NCI-H1092 (cell line): Measurements from ENCODE around the gene NAB2.
"Not testable (repeated sequence)": the region's sequence is repeated elsewhere in the genome, so short reads cannot be mapped to it uniquely, and the experiment has no call there.

Experiments
- DNase-seq: peaks from one replicate; lab custom pipeline; 2025; lab: John Stamatoyannopoulos, UW

Gene NAB2

GRCh38 chr12:57112492-57113294 lies 23.8 kb downstream of the NAB2 start:
- peak; percentile 71 for DNase-seq

DNA sequence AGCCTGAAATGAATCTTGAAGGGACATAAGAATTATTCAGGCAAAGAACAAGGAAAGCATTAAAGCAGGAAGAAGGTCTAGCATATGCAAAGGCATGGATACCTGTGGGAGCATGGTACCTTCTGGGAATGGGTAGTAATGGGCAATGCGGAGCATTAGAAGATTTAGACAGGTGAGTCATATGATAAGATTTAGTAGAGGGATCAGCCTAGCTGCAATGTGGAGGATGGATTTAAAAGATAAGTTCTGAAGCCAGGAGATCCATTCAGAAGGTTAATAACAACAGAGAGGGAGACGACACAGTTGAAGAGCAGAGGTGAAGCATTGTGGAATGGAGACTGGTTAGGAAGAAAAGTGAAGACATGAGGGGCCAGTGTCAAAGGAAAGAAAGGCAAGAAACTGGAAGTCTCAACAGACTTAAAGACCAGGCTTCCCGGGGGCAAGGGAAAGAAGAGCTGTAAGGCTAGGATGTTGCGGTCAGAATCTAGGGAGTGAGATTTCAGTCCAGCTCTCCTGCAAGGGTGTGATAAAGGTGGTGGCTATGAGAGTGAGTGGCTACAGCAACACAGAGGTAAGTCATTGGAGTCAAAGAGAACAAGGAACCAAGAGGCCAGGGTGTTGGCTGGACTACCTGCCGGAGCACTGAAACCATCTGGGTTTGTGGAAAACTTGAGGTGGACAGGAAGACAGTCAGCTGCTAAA lies 27.8 kb downstream of the NAB2 start:
- DNase-seq = no peak

DNA sequence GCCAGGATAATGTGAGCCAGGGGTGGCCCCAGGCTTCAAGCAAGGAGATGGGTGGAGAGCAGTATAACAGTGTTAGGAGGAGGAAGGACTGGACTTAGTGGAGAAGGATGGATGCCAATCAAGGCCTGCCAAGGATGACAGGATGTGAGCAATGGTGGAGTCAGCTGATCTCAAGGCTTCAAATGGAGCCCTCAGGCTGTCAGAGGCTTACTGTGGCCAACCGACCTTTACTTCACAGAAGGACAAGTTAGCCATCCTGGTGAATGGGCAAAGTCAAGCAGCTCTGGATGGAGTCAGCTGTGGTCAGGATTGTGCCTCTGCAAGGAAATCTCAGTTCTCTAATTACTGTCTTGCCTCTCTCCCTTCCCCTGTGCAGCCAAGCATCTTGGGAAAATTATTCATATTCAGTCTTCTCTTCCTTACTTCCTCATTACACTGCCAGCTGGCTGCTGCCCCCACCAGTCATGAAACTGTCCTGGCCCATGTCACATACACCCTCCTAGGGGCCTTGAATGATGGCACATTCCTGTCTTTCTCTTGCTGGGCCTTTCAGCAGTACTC lies 29.9 kb downstream of the NAB2 start:
- no peak for DNase-seq

GRCh38 chr12:57119294-57120085 lies 30.6 kb downstream of the NAB2 start:
- DNase-seq = no peak

GRCh38 chr12:57120718-57121117 lies 31.8 kb downstream of the NAB2 start:
- not testable (repeated sequence) for DNase-seq

GRCh38 chr12:57123813-57124212 lies 34.9 kb downstream of the NAB2 start:
- no peak for DNase-seq

- peak; percentile 42 for DNase-seq
These were observed 35.5 kb downstream of the NAB2 start for GRCh38 chr12:57124261-57124877.

- DNase-seq = no peak
These were observed 37.1 kb downstream of the NAB2 start for GRCh38 chr12:57126061-57126460.

DNA sequence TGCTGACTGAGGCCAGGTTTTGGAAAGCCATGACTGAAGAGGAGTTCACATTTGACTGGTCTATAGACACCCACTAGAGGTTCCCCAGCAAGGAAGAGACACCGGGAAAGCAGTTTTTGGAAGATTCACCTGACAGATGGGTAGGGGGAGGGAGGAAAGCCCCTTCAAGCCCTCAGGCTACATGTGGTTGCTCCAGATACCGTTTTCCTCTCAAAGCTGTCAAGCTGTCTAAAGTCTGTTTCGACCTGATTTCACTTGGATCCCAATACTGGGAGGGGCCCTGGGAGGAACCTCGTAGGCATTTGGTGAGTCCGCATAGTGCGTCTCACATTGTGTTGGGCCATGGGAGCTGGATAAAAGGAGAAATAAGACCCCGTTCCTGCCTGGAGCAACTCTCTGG lies 37.6 kb downstream of the NAB2 start:
- no peak for DNase-seq

DNA sequence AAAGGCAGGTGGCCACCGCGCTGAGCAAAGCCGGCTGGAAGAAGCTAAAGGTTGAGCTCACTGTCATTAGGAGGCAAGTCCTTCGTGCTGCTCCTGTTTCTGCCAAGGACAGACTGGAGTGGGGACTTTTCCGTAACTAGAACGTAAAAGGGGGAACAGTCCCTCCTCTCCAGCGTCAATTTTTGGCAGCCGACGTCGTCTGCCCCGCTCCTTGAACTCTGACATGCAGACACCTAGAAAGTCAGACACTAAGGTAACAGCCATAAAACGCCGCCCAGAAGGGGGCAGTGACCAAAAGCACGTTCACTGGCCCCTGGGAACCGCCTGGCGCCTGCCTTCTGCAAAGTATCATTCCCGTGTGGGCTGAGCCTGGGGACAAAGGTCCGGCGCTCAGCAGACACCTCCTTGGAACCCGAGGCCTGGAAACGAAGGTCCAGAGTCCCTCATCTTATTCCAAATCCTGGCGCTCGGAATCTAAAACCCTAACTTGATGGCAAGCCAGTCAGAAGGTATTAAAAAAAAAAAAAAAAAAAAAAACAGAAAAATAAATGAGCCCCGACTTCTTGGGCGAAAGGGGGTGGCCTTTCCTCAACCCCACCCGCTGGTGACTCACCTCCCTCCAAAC lies 38.3 kb downstream of the NAB2 start:
- DNase-seq = no peak

DNA sequence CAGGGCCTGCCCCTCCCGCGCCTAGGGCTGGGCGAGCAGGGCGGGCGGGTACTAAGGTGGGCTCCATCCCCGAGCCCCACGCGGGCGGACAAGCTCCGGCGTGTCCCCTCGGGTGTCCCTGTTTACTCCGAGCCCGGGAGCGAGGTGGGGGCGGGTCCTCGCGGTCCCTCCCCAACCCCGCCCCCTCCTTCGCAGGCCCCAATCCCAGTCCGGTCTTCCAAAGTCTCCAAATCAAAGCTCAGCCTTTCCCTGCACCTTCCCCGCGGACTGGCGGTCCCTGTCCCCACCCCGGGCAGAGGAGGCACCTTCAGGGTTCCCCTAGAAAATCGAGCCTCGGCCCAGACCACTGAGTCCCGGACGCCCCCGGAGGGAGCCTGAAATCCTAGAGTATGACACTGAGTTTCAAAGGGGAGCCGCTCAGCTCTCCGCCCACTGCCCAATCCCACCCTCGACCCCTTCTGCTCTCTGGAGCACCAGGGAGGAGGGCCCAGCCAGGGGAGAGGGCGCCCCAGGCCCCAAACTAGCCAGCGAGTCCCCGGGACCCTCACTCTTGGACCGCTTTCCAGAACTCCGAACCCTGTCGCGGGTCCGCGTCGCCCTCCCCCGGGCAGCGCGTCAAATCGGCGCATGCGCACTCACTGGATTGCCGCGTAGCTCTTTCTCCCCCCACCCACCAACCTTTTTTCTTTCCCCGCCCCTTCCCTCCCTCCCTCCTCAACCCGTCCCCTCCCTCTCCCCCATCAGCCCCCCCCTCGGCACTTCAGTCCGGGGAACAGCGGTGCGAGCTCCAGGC lies 39.0 kb downstream of the NAB2 start, which contains the start of gene LRP1:
Gene LRP1, plus strand, starts transcription at position 758 of the 793 bp plus-strand sequence. CDS start 482 bp downstream, outside the sequence.
- DNase-seq = peak; percentile 51

DNA sequence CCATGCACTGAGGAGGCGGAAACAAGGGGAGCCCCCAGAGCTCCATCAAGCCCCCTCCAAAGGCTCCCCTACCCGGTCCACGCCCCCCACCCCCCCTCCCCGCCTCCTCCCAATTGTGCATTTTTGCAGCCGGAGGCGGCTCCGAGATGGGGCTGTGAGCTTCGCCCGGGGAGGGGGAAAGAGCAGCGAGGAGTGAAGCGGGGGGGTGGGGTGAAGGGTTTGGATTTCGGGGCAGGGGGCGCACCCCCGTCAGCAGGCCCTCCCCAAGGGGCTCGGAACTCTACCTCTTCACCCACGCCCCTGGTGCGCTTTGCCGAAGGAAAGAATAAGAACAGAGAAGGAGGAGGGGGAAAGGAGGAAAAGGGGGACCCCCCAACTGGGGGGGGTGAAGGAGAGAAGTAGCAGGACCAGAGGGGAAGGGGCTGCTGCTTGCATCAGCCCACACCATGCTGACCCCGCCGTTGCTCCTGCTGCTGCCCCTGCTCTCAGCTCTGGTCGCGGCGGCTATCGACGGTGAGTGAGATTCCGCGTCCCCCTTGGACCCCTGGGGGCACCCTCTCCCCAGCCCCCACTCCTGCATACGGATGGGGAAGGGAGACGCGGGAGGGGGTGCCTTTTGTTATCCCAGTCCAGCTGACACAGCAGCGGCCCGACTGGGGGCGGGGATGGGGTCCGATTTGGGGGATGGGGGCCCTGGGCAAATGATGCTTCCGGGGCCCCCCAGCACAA lies 39.8 kb downstream of the NAB2 start:
- no peak for DNase-seq

DNA sequence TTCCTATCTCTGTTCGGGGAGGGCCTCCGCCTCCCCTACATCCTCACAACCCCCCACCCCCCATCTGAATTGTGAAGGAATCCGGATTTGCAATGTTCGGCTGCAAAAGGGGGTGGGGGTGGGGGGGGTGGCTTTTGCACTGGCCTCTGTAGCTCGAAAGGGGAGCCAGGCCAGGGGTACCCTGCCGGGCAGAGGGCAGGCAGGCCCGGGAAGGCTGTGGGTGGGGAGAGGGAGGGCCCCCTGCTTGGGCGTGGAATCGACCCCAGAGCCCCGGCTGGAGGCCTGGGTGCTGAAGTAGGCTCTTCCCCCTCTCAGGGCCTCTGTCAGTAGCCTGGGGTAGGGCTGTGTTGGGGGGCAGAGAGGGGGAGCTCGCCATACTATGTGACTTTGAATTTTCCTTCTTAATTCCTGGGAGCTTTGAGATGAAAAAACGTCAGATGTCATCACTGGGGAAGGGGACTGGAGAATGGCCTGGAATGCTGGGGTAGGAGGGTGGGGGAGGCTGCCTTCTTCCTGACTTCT lies 40.5 kb downstream of the NAB2 start:
- no peak for DNase-seq

GRCh38 chr12:57129889-57130288 lies 41.0 kb downstream of the NAB2 start:
- DNase-seq = no peak

DNA sequence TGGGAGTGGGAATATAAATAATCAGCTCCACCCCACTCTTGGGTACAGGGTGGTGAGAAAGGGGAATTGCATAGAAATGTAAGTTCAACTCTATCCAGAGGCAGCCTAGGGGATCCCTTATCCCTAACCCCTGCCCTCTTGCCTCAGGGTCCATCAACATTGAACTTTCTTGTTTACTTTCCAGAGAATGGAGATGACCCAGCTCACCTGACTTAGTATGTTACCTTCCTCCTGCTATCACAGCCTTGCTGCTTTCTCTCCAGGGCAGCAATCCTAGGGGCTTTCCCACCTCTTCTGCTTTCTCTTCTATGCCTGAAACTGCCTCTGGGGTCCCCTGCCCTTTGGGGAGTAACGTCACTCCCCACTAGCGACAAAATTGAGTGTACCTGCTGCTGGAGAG lies 42.0 kb downstream of the NAB2 start:
- no peak for DNase-seq

DNA sequence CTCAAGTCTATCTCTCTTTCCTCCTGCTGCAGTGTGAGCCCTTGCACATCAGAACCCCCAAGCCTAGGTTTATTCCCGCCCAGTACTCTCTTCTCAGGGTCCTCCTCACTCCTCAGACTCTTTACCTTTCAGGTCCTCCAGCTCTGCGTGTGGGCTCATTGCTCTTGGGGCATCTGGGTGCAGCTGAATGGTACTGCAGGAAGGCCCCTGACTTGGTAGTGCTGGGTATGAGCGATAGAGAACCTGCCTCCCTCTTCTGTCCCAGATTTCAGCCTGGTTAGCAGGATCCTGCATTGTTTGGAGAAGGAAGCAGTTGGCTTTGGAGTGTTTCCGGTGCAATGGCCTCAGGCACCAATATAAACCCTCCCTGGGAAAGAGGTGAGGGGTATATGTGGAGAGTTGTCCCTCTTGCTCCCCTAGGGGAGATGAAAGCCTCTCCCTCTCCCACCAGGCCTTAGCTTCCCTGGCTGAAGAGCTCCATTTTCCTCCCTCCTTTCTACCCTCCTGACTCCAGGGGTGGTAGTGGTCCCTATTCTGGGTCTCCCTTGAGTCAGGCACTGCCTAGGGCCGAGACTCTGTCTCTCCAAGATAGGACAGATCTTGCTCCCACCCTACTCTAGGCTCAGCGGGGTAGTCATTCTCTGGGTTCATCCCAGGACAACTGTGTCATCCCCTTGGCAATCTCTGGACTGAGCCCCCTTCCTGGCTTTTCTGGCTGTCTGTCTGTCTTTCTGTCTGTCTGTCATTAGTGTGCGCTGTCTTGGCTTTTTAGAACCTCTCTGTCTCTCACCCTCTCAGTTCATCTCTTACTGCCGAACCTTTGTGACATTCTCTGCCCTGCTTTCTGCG lies 43.2 kb downstream of the NAB2 start:
- no peak for DNase-seq

GRCh38 chr12:57133013-57133569 lies 44.2 kb downstream of the NAB2 start:
- DNase-seq = no peak

DNA sequence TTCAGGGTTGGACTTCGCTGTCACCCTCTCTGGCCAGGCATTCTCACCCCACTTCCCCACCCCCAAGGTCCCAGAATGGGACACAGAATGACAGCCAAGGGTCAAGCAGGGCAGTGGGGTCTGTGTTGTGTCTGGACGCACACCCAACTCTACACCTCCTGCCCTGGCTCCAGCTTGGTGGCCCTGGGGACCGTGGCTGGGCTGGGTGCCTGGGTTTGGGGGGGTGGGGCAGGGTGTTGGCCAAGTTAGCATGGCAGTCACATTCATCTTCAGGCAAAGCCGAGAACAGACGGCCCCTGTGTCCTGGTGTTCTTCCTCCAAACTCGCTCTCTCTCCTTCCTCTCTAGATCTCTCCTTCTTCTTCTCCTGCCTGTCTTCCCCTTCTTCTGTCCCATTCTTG lies 45.0 kb downstream of the NAB2 start:
- DNase-seq = no peak
